ENCODE measurements around the gene EPHB6.

EPHB6 gene

DNA sequence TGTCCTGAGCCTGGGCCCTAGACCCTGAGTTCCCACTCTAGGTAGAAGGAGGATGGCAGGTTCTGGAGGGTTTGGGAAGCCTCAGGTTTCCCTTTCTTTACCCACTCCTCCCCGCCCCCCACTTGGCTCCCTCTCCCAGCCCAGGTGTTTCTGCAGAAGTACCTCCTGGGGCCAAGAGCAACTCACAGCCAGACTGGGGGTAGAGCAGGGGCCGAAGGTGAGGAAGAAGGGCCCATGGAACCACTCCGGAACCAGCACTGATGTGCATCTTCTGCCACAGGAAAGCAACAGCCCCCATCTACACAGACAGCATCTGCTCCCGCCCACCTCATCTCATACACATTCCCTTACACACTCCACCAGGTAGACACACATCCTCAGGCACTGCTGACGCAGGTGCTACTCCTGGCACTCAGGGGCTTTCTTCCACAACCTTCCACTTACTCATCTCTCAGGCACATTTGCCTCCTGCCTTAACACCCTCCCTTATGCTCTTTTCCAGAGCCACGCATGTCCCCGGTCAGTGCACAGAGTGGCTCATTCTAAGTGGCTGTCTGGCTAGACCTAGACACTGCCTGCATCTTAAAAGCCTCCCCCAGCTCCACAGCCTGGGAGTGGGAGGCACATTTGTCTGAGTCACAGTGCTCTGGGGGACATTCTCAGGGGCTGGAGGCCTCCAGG lies 1.8 kb downstream of the EPHB6 start:
- CTCF ChIA-PET: interaction anchor here (3.1 kb wide), 1 partner anchor 9 kb away, joined by 13 read pairs; no protein-coding TSS in a partner anchor

DNA sequence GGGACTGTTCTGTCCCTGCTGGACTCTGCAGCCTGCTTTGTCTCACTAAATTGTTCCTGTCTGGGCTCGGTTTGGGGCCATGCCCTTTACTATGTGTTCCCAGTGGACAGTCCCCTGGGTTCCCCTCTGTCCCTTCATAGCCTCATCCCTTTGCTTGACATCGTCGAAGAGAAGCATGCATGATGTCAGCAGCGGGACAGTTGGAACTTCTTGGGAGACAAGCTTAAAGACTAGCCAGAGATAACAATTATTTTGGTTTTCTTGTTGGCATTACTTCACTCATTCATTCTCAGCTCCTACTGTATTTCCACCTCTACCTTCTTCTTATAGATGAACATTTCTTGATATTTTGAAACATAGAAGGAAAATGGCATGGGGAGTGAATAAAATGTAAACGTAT lies 2.7 kb downstream of the EPHB6 start:
- DNase-seq (ENCODE audit: low spot score): no peak
- ChIA-PET POLR2A (ENCODE audit: low non-redundant PET) (no interaction called here), CTCF (no interaction called here)
- no peak for TF ChIP-seq CTCF (conservative IDR thresholded peaks at IDR 0.05; ENCODE audit: low read depth)
- peak overlapping the region; percentile 97 for H3K27ac ChIP-seq

More for the DNA sequence above, 1.8 kb downstream of the EPHB6 start:
- H3K27ac ChIP-seq: peak overlapping the region; percentile 97
- POLR2A ChIA-PET (ENCODE audit: low non-redundant PET): no interaction called here
- no peak for DNase-seq (ENCODE audit: low spot score)
- no peak for TF ChIP-seq CTCF (conservative IDR thresholded peaks at IDR 0.05; ENCODE audit: low read depth)

DNA sequence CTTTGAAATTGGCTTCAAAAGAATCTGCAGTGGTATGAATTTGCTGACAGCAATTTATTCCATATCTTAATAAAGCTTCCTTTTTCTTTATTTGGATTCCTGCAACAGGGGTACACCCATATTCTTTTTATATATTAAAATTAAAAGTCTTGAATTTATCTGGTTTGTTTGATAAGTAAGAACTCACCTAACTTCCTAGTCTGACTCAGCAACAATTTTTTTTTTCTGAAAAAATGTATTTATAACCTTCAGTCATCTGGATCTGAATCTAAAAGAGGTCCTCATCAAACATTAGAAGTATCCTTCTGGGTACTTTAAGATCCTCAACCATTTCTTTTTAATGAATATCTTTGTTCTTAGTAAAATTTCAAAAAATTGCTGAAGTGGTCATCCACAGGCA lies 4.5 kb downstream of the EPHB6 start:
- H3K27ac ChIP-seq: no peak overlapping the region
- POLR2A ChIA-PET (ENCODE audit: low non-redundant PET): no interaction called here
- CTCF ChIA-PET: no interaction called here
- no peak for DNase-seq (ENCODE audit: low spot score)
- no peak for TF ChIP-seq CTCF (conservative IDR thresholded peaks at IDR 0.05; ENCODE audit: low read depth)

DNA sequence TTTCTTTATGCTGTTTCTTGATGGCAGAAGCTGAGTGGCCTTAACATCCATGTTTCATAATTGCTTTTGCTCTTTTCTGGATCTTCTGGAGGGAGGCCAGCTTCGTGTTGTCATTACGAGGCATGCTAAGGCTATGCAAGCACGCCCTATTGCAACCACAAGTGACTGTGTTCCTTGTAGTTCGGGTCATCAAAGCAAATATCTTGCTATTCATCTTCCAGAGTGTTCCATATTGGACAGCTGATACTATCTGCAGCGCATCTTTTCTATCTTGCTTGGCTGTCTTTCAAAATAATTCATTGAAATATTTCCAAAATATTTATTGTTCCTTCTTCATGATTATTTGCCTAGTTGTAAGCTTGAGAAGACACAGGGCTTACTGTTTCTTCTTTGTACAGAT lies 5.0 kb downstream of the EPHB6 start:
- CTCF ChIA-PET: no interaction called here
- H3K27ac ChIP-seq: no peak overlapping the region
- no peak for TF ChIP-seq CTCF (conservative IDR thresholded peaks at IDR 0.05; ENCODE audit: low read depth)
- POLR2A ChIA-PET (ENCODE audit: low non-redundant PET): no interaction called here
- no peak for DNase-seq (ENCODE audit: low spot score)

DNA sequence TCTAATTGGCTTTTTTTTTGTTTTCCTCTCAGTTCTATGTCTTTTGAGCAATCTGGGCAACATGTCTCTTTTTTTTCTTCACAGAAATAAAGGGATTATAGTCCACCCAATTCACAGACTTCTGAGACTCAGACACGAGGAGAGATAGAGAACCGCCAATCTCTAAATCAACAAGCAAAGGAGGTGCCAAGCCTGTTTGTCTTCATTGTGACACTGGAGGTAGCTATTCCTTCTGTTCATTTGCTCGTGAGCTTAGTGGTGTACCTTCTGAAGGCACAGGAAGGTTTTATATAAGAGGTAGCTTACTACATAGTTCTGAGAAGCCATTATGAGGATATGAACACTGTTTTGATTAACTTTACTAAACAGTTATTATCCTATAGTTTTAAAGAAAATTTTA lies 6.1 kb downstream of the EPHB6 start:
- TF ChIP-seq CTCF (conservative IDR thresholded peaks at IDR 0.05; ENCODE audit: low read depth): no peak
- CTCF ChIA-PET: no interaction called here
- POLR2A ChIA-PET (ENCODE audit: low non-redundant PET): no interaction called here
- no peak for DNase-seq (ENCODE audit: low spot score)
- no peak overlapping the region for H3K27ac ChIP-seq

DNA sequence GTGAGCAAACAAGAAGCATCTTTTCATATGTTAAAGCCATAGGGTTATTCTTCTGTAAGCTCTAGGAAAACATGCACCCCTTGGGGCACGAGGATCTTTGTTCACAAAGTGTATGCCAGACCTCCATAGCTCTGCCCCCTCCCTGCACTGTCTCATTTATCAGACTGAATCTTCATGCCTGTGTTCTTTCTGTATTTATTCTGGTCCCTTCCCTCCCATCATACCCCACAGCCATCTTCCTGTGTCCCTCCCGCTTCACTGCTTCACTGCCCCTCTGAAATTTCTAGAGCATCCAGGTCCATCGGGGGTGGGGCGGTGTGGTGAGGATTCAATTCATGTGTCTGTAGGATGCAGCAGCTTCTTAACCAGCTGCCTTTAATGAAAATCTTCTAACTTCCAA lies 7.5 kb downstream of the EPHB6 start:
- POLR2A ChIA-PET (ENCODE audit: low non-redundant PET): no interaction called here
- CTCF ChIA-PET: no interaction called here
- H3K27ac ChIP-seq: peak overlapping the region; percentile 73; the same call in 1 of the 2 replicates
- DNase-seq (ENCODE audit: low spot score): no peak
- TF ChIP-seq CTCF (conservative IDR thresholded peaks at IDR 0.05; ENCODE audit: low read depth): no peak

Measured in RWPE1 (cell line).